ENCODE data around the gene GAGE10.

DNA sequence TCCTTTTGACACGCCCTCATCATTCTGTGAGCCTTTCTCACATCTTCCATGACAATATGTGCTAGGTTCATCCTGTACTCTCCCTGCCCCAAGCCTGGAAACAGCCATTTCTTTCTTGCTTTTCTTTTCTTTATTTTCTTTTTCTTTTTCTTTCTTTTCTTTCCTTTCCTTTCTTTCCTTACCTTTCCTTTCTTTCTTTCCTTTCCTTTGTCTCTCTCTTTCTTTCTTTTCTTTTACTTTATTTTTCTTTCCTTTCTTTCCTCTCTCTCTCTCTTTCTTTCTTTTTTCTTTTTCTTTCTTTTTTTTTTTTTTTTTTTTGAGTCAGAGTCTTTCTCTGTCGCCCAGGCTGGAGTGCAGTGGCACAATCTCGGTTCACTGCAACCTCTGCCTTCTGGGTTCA, 19.2 kb upstream of the GAGE10 start:
- TF ChIP-seq POLR2A (IDR thresholded peaks at IDR 0.05) = no peak
- TF ChIP-seq, protein P1, sequence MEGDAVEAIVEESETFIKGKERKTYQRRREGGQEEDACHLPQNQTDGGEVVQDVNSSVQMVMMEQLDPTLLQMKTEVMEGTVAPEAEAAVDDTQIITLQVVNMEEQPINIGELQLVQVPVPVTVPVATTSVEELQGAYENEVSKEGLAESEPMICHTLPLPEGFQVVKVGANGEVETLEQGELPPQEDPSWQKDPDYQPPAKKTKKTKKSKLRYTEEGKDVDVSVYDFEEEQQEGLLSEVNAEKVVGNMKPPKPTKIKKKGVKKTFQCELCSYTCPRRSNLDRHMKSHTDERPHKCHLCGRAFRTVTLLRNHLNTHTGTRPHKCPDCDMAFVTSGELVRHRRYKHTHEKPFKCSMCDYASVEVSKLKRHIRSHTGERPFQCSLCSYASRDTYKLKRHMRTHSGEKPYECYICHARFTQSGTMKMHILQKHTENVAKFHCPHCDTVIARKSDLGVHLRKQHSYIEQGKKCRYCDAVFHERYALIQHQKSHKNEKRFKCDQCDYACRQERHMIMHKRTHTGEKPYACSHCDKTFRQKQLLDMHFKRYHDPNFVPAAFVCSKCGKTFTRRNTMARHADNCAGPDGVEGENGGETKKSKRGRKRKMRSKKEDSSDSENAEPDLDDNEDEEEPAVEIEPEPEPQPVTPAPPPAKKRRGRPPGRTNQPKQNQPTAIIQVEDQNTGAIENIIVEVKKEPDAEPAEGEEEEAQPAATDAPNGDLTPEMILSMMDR (IDR thresholded peaks at IDR 0.05) = no peak
